Stimulated activated CD8-positive, alpha-beta memory T cell treated with anti-CD3 and anti-CD28 coated beads, Interleukin-12 subunit alpha, Interleukin-12 subunit beta, amount 100 ng/mL, for 24 hours (primary cell): ENCODE data around the gene ARL16.
A peak's percentile ranks its signal among the peaks of the same experiment; 100 is the strongest.

Experiments used
- DNase-seq: peaks from one replicate; pipeline ENCODE4 v3.0.0-alpha.2; 2020; ENCODE audit errors: extremely low read depth

ARL16 gene

GRCh38 chr17:81644496-81644895 is 39.1 kb downstream of the ARL16 start:
- no peak for DNase-seq

DNA sequence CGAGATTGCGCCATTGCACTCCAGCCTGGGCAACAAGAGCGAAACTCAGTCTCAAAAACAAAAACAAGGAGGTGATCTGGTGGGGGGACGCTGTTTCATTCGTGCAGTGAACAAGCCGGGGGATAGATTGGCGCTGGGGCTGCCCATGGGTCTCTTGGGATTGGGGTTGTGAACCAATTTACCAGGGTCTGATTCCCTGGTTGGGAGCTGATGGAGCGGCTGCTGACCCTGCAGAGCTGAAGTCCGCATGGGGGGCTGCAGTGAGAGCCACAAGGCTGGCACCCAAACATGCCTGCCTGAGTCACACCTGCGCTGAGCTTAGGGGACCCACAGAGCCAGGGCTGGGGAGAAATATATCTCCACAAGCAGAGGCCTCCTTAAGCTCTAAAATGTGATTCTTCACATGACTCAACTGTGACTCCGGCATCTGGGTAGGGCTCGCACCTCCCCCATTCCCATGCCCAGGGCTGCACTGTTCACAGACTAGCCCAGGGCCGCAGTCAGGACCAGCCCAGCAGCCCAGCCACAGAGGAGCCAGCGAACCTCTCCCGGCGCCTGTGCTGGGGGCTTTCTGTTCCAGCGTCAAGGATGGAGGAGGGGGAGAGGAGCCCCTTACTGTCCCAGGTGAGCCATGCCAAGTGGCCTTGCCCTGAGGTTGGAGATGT is 41.6 kb downstream of the ARL16 start:
- DNase-seq: no peak

GRCh38 chr17:81640011-81640410 is 43.6 kb downstream of the ARL16 start:
- DNase-seq: no peak

GRCh38 chr17:81638683-81639082 is 44.9 kb downstream of the ARL16 start:
- no peak for DNase-seq

- DNase-seq: peak; percentile 59
These were observed 46.9 kb downstream of the ARL16 start, which contains the start of the genes NPLOC4 and TSPAN10 for GRCh38 chr17:81636505-81637288. NPLOC4 (minus strand) TSS chr17:81637112; CDS start chr17:81636930, 182 bp downstream. TSPAN10 (plus strand) TSS chr17:81637196; CDS start chr17:81642413, 5,217 bp downstream.

GRCh38 chr17:81635973-81636504 is 47.6 kb downstream of the ARL16 start:
- DNase-seq: no peak

DNA sequence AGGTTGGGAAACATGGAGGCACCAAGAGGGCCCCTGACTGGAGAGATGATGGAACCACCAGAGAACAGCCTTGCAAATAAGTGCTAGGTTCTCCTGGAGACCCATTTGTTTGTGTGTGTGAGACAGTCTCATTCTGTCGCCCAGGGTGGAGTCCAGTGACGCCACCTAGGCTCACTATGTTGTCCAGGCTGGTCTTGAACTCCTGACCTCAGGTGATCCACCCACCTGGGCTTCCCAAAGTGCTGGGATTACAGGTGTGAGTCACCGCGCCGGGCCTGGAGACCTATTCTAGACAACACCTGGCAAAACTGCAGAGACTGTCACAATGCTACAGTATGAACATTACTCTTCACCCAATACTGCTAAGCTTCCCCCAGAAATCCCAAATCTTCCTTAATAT is 48.2 kb downstream of the ARL16 start:
- no peak for DNase-seq

GRCh38 chr17:81631482-81631881 is 52.1 kb downstream of the ARL16 start:
- no peak for DNase-seq
